Psoas muscle (tissue), 8 donors: ENCODE measurements around the gene TEX19. TPM values are rescaled to one million over a fixed set of nuclear protein-coding genes. Genes with fewer than 3 reads are reported as not detected.

Experiments
- ATAC-seq, 4 donors: fragments of 200-7000 bp; cut with Tn5 transposase; one replicate each; pipeline ENCODE4 v1.9.1; 2020; ENCODE audit warnings: moderate library complexity in 3 of 4, mild to moderate bottlenecking in 2 of 4
- DNase-seq, 2 donors: peaks; one replicate each; pipeline ENCODE4 v3.0.0-alpha.2; 2020
- H3K27ac ChIP-seq: fragments of 200-600 bp; one replicate; pipeline ENCODE4 v1.8.0; 2022
- H3K27me3 ChIP-seq, 3 donors: fragments of 200-600 bp in 1 of 3; one replicate each; pipeline versions ENCODE4 v1.6.1 to v1.8.0; 2013 to 2022; ENCODE audit warnings: low read length in 2 of 3, mild to moderate bottlenecking in 2 of 3, moderate library complexity in 1 of 3; ENCODE audit not compliant: insufficient read depth in 3 of 3
- H3K36me3 ChIP-seq, 2 donors: fragments of 200-600 bp in 1 of 2; one replicate each; pipeline versions ENCODE4 v1.6.1 to v1.8.0; 2013 to 2022; ENCODE audit warnings: low read depth in 1 of 2, mild to moderate bottlenecking in 1 of 2, moderate library complexity in 1 of 2; ENCODE audit not compliant: insufficient read depth in 1 of 2
- H3K4me1 ChIP-seq: fragments of 200-600 bp; one replicate; pipeline ENCODE4 v1.8.0; 2022
- H3K4me3 ChIP-seq: fragments of 200-600 bp; one replicate; pipeline ENCODE4 v1.8.0; 2022; ENCODE audit warnings: mild to moderate bottlenecking
- H3K9me3 ChIP-seq: fragments of 200-600 bp; one replicate; pipeline ENCODE4 v1.8.0; 2022
- whole genome bisulfite sequencing, 3 donors: extraction: QIAGEN DNeasy Blood & Tissue Kit; methylation state at CpG; one replicate each; pipeline versions ENCODE4 v1.1.6 to v1.1.7; 2013; 5-methylcytosine and 5-hydroxymethylcytosine counted together
- intact Hi-C, 2 donors: fragments of 100-400 bp; cut with DNase I; formaldehyde crosslinking; loops; one replicate each; pipeline versions ENCODE4 v1.11.0 to v1.14.2; 2022
- long read RNA-seq, 2 donors: library from polyadenylated mRNA; unstranded; transcript quantifications; one replicate each; pipeline ENCODE4 v2.0.0, GENCODE V29; 2021
- polyA plus RNA-seq, 3 donors: library from polyadenylated mRNA; stranded (reverse); fragments of 200-250 nt; gene quantifications; one replicate each; pipeline ENCODE4 v1.2.3, GENCODE V29; 2013
- total RNA-seq, 4 donors: library from RNA; stranded (reverse); fragmentation: NEBNext Ultra II Directional in 2 of 4; extraction: Animal tissue kit (Norgen Biotek cat#: 25700) in 2 of 4; gene quantifications; one replicate each; pipeline versions ENCODE4 v1.2.1 to v1.2.4, GENCODE V29; 2021 to 2023
- TF ChIP-seq, protein P1 (sequence below): fragments of 200-600 bp; IDR thresholded peaks from one replicate; pipeline ENCODE4 v1.8.0; 2022; ENCODE audit warnings: antibody characterized with exemption
- donor health status: healthy with polysubstance abuse.
- donor health status: DM: no; HTN: no; CAD: no; lungs with moderate emphysema.
- donor health status: Bipolar disorder and iron deficiency.
- donor health status: healthy.
- donor health status: DM: yes; HTN: yes; CAD: no.
- donor health status: DM: no; HTN: no; CAD: no.
- donor health status: DM: no; HTN: no; CAD: no.
- donor health status: DM: yes; HTN: yes; CAD: no.

Gene TEX19, protein sequence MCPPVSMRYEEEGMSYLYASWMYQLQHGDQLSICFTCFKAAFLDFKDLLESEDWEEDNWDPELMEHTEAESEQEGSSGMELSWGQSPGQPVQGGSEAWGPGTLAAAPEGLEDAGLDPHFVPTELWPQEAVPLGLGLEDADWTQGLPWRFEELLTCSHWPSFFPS
- total RNA-seq, result under 1 TPM in 2 of 4 donors, not detected in 2; 0.17 to 0.24 TPM
- under 1 TPM; 0.07 to 0.35 (median 0.13) TPM for polyA plus RNA-seq
- long read RNA-seq, donor 1, result 0 reads
- long read RNA-seq, donor 2, result 0 reads

DNA sequence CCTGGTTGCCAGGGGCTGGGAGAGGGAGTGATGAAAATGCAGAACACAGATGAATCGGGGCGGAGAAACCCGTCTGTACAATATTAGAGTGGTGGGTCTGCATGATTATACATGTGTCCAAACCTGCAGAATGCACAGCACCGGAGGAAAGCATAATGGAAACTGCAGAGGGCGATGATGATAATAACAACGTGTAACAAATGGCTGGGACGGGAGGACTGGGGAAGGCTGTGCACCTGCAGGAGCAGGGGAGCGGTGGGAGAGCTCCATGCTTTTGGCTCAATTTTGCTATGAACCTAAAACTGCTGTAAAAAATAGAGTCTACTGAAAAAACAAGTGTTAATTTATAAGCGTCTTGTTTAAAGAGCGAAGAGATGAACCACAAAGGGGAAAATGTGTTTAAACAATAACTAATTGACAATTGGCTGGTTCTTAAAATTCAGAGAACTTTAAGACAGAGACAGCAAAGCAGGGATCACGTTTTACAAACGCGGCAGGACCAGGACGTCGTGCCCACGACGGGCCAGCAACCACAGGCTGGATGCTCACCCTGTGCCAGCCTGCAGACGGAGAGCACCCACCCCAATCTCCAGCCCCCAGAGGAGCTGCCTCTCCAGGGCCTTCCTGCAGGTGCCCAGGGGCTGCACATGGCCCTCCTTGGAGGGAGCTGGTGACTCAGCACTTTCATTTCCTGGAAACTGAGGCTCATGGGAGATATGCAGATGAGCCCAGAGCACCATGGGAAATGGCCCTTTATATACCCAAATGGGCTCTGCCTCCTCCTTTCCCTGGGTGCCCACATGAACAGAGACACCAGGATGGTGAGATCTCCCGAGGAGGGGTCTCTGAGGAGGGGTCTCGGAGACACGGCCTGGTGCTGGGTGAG, at the start of gene TEX19:
TEX19 (plus strand) TSS at position 783 of the 886 bp plus-strand sequence. CDS start 2,904 bp downstream, outside the sequence.
- Histone ChIP-seq H3K4me1 (no peaks in the 10 kb centered on the region), H3K4me3 (peak within 1 kb of the TSS; percentile 7), H3K9me3 (no peaks in the 10 kb centered on the region), H3K27ac (no peak within 1 kb of the TSS), H3K36me3 (no peaks in the 10 kb centered on the region), H3K27me3 (peaks cover 3 to 23% (median 4%) of the 10 kb centered on the region in 3 donors)
- TF ChIP-seq, protein P1, sequence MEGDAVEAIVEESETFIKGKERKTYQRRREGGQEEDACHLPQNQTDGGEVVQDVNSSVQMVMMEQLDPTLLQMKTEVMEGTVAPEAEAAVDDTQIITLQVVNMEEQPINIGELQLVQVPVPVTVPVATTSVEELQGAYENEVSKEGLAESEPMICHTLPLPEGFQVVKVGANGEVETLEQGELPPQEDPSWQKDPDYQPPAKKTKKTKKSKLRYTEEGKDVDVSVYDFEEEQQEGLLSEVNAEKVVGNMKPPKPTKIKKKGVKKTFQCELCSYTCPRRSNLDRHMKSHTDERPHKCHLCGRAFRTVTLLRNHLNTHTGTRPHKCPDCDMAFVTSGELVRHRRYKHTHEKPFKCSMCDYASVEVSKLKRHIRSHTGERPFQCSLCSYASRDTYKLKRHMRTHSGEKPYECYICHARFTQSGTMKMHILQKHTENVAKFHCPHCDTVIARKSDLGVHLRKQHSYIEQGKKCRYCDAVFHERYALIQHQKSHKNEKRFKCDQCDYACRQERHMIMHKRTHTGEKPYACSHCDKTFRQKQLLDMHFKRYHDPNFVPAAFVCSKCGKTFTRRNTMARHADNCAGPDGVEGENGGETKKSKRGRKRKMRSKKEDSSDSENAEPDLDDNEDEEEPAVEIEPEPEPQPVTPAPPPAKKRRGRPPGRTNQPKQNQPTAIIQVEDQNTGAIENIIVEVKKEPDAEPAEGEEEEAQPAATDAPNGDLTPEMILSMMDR, result no peak
- DNase-seq (no peak), ATAC-seq (no peak)
- WGBS, 3 donors, result 56 to 65% (median 65%) methylated on average over 21 of the region's 21 CpGs
- intact Hi-C loops, result loop anchor here in 1 of 2 donors (10.0 kb wide), 1 partner anchor 196 kb away; no protein-coding TSS in a partner anchor

DNA sequence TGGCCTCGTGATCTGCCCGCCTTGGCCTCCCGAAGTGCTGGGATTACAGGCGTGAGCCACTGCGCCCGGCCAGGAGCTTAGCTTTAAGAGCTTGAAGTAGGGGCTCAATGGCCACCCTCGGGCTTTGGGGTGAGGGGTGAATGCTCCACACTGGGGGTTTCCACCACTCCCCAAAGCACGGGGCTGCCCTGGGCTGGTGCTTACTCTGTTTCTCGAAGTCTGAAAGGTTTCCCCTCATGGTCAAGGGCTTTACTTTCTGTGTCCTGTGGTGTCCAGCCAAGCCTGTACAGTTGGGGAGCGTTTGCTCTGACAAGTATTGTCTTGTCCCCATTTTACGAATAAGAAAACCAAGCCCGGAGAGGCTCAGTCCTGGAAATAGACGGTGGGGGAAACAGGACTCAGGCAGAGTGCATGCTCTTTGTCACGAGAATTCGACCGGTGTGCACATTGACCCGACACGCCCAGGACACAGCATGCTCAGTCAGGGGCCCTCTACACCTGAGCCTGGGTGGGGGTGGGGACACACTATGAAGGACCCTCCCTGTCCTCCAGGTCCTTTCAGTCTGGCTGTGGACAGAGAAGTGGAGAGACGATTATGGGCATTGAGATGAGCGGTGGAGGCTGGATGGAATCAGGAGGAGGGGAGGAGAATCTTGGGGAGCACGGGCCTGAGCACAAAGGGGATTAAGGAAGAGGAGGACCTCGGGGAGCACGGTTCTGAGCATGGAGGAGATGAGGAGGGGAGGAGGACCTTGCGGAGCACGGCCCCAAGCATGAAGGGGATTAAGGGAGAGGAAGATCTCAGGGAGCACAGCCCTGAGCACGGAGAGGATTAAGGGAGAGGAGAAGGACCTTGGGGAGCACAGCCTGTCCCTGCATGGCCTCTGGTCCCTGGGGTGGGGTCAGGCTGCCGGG, 49.1 kb upstream of the TEX19 start:
- WGBS, 3 donors, result 75 to 78% (median 75%) methylated on average over 27 of the region's 27 CpGs
- TF ChIP-seq, protein P1, result no peak
- Histone ChIP-seq H3K27me3 (peaks cover 0 to 15% (median 5%) of the 10 kb centered on the region in 3 donors), H3K9me3 (no peaks in the 10 kb centered on the region), H3K27ac (no peak overlapping the region), H3K36me3 (no peaks in the 10 kb centered on the region), H3K4me1 (no peaks in the 10 kb centered on the region), H3K4me3 (no peak overlapping the region)
- no peak for DNase-seq
- intact Hi-C loops, result loop anchor here in 1 of 2 donors (10.0 kb wide), 1 partner anchor 275 kb away; the partner anchor contains the start of genes DCXR and RAC3
- no peak for ATAC-seq

DNA sequence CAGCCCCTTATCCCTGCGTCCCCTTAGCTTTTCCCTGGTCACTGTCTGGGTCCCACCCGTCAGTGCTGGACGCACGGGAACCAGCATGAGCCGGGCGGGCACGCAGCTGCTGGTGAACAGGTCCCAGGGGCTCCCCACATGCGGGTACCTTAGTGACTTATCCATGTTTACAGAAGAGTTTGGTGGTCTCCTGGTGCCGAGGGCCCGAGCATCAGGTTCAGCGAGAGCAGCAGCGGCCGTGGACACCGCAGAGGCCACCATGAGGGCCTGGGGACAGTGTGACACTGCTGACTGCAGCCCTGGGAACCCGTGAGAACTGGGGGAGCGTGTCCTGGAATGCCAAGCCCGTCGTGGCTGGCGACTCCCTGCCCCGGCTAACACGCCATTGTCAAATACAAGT, 48.2 kb upstream of the TEX19 start:
- Histone ChIP-seq H3K4me3 (no peak overlapping the region), H3K36me3 (no peaks in the 10 kb centered on the region), H3K4me1 (no peaks in the 10 kb centered on the region), H3K27ac (no peak overlapping the region), H3K27me3 (peaks cover 0 to 21% (median 11%) of the 10 kb centered on the region in 3 donors), H3K9me3 (no peaks in the 10 kb centered on the region)
- 79 to 80% (median 79%) methylated on average over 21 of the region's 21 CpGs for WGBS, 3 donors
- ATAC-seq (no peak), DNase-seq (no peak)
- TF ChIP-seq, protein P1, result no peak
- intact Hi-C loops, result no loop called here

DNA sequence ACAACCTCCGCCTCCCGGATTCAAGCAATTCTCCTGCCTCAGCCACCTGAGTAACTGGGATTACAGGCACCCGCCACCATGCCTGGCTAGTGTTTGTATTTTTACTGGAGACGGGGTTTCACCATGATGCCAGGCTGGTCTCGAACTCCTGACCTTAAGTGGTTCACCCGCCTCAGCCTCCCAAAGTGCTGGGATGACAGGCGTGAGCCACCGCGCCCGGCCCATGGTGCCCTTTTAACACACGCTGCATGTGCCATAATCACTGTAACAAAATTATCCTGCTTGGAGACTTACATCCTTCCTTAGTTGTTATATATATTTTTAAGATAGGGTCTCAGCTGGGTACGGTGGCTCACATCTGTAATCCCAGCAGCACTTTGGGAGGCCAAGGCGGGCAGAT, 47.1 kb upstream of the TEX19 start:
- Histone ChIP-seq H3K4me3 (no peak overlapping the region), H3K36me3 (no peaks in the 10 kb centered on the region), H3K4me1 (no peaks in the 10 kb centered on the region), H3K9me3 (no peaks in the 10 kb centered on the region), H3K27ac (no peak overlapping the region), H3K27me3 (peaks cover 0 to 21% (median 11%) of the 10 kb centered on the region in 3 donors)
- TF ChIP-seq, protein P1, result no peak
- ATAC-seq (no peak), DNase-seq (no peak)
- WGBS, 3 donors, result 88 to 90% (median 89%) methylated on average over 13 of the region's 13 CpGs
- intact Hi-C loops, result no loop called here
